Endodermal cell (in vitro differentiated cells): ENCODE results near the gene DOHH. TPM values are rescaled to one million over a fixed set of nuclear protein-coding genes. Genes with fewer than 3 reads are reported as not detected.
"Not testable (repeated sequence)": the region's sequence is repeated elsewhere in the genome, so short reads cannot be mapped to it uniquely, and the experiment has no call there.

Source experiments
- DNase-seq: peaks from one replicate; pipeline ENCODE4 v3.0.0-alpha.2; 2017
- H3K27ac ChIP-seq: 2 replicates; pipeline ENCODE4 v1.5.1; 2013; ENCODE audit warnings: mild to moderate bottlenecking, low read depth, low read length, moderate library complexity
- H3K27me3 ChIP-seq: 2 replicates; pipeline ENCODE4 v1.6.1; 2013; ENCODE audit warnings: mild to moderate bottlenecking, low read length, moderate library complexity; ENCODE audit not compliant: insufficient read depth, control insufficient read depth, poor library complexity, severe bottlenecking
- H3K36me3 ChIP-seq: 2 replicates; pipeline ENCODE4 v1.7.0; 2013; ENCODE audit warnings: mild to moderate bottlenecking, low read length, moderate library complexity; ENCODE audit not compliant: control insufficient read depth, insufficient read depth
- H3K4me1 ChIP-seq: one replicate; pipeline ENCODE4 v1.7.0; 2013; ENCODE audit warnings: low read length; ENCODE audit not compliant: control insufficient read depth, insufficient read depth
- H3K4me3 ChIP-seq: 2 replicates; pipeline ENCODE4 v1.5.1; 2013; ENCODE audit warnings: mild to moderate bottlenecking, low read length, moderate library complexity
- H3K9ac ChIP-seq: 2 replicates; pipeline ENCODE4 v1.6.1; 2013; ENCODE audit warnings: mild to moderate bottlenecking, low read length, moderate library complexity; ENCODE audit not compliant: poor library complexity, severe bottlenecking; ENCODE audit errors: extremely low read depth
- H3K9me3 ChIP-seq: 2 replicates; pipeline ENCODE4 v1.6.1; 2013; ENCODE audit warnings: mild to moderate bottlenecking, low read length, moderate library complexity; ENCODE audit not compliant: control insufficient read depth
- H3K27ac Mint-ChIP-seq: 2 replicates; pipeline ENCODE4 v1.8.0; 2020; ENCODE audit warnings: mixed read lengths
- H3K27me3 Mint-ChIP-seq: 2 replicates; pipeline ENCODE4 v1.8.0; 2021; ENCODE audit warnings: mild to moderate bottlenecking, mixed read lengths; ENCODE audit not compliant: insufficient read depth
- H3K36me3 Mint-ChIP-seq: 2 replicates; pipeline ENCODE4 v1.8.0; 2020; ENCODE audit warnings: low read depth, mixed read lengths
- H3K4me1 Mint-ChIP-seq: 2 replicates; pipeline ENCODE4 v1.8.0; 2020; ENCODE audit warnings: mixed read lengths
- H3K4me3 Mint-ChIP-seq: 2 replicates; pipeline ENCODE4 v1.8.0; 2020; ENCODE audit warnings: mild to moderate bottlenecking, moderate library complexity, mixed read lengths
- H3K9me3 Mint-ChIP-seq: 2 replicates; pipeline ENCODE4 v1.8.0; 2020; ENCODE audit warnings: mild to moderate bottlenecking, mixed read lengths
- CTCF ChIP-seq: fragments of 200-600 bp; sonication (generic); conservative IDR thresholded peaks from 2 replicates; pipeline ENCODE4 v1.5.0; 2021; ENCODE audit warnings: antibody characterized with exemption, mild to moderate bottlenecking
- WGBS, 2 experiments: methylation state at CpG; one replicate each; pipeline versions ENCODE4 v1.1.5 to v1.1.7; 2013; ENCODE audit warnings: missing lambda C conversion rate in 2 of 2, mixed read lengths in 1 of 2; ENCODE audit not compliant: insufficient coverage in 1 of 2, insufficient read length in 1 of 2; 5-methylcytosine and 5-hydroxymethylcytosine counted together
- total RNA-seq, 2 donors: library from RNA; stranded (reverse); fragmentation: NEBNext Ultra II Directional in 1 of 2; extraction: Animal tissue kit (Norgen Biotek cat#: 25700) in 1 of 2; gene quantifications; 2 replicates in 1 of 2; 3 replicates in 1 of 2; pipeline ENCODE4 v1.2.1, GENCODE V29; 2021

Gene DOHH
- total RNA-seq, 2 donors from 2014 or later, result 13.4 to 14.3 TPM

GRCh38 chr19:3530389-3530788 lies 29.9 kb upstream of the DOHH start:
- H3K36me3 Mint-ChIP-seq, result peaks cover 34% of the 10 kb centered on the region
- Histone ChIP-seq H3K9ac (no peak overlapping the region), H3K27ac (no peak overlapping the region), H3K9me3 (no peaks in the 10 kb centered on the region), H3K4me1 (no peaks in the 10 kb centered on the region), H3K36me3 (peaks cover 27% of the 10 kb centered on the region), H3K27me3 (no peaks in the 10 kb centered on the region), H3K4me3 (no peak overlapping the region)
- no peaks in the 10 kb centered on the region for H3K4me1 Mint-ChIP-seq
- 97% methylated on average over 12 of the region's 12 CpGs for WGBS, 2 experiments
- no peak overlapping the region for H3K27ac Mint-ChIP-seq
- H3K4me3 Mint-ChIP-seq, result no peak overlapping the region
- H3K27me3 Mint-ChIP-seq, result no peaks in the 10 kb centered on the region
- DNase-seq, result no peak
- H3K9me3 Mint-ChIP-seq, result no peaks in the 10 kb centered on the region
- no peak for TF ChIP-seq CTCF

GRCh38 chr19:3529299-3529698 lies 28.8 kb upstream of the DOHH start:
- 96 to 100% methylated on average over 4 to 6 of the region's 7 CpGs for WGBS, 2 experiments

GRCh38 chr19:3528539-3529211 lies 28.2 kb upstream of the DOHH start:
- Histone ChIP-seq H3K36me3 (peaks cover 30% of the 10 kb centered on the region), H3K9me3 (no peaks in the 10 kb centered on the region), H3K27me3 (no peaks in the 10 kb centered on the region), H3K9ac (no peak overlapping the region), H3K27ac (no peak overlapping the region), H3K4me3 (no peak overlapping the region), H3K4me1 (no peaks in the 10 kb centered on the region)
- DNase-seq, result no peak
- Mint-ChIP-seq H3K4me1 (no peaks in the 10 kb centered on the region), H3K36me3 (peaks cover 33% of the 10 kb centered on the region), H3K9me3 (no peaks in the 10 kb centered on the region), H3K27me3 (no peaks in the 10 kb centered on the region), H3K4me3 (no peak overlapping the region), H3K27ac (no peak overlapping the region)
- 95 to 96% methylated on average over 15 to 17 of the region's 20 CpGs for WGBS, 2 experiments
- no peak for TF ChIP-seq CTCF

More at GRCh38 chr19:3529299-3529698, 28.8 kb upstream of the DOHH start:
- not testable (repeated sequence) for DNase-seq, H3K27ac ChIP-seq, H3K4me3 Mint-ChIP-seq, H3K27me3 Mint-ChIP-seq, H3K9me3 ChIP-seq, H3K9me3 Mint-ChIP-seq, H3K9ac ChIP-seq, H3K27me3 ChIP-seq, H3K4me1 ChIP-seq, H3K4me1 Mint-ChIP-seq, H3K27ac Mint-ChIP-seq, H3K4me3 ChIP-seq
- peaks cover 30% of the 10 kb centered on the region for H3K36me3 Mint-ChIP-seq
- peaks cover 28% of the 10 kb centered on the region for H3K36me3 ChIP-seq

- Histone ChIP-seq H3K36me3 (peaks cover 27% of the 10 kb centered on the region), H3K27ac (no peak overlapping the region), H3K9me3 (no peaks in the 10 kb centered on the region), H3K9ac (no peak overlapping the region), H3K4me3 (no peak overlapping the region), H3K4me1 (no peaks in the 10 kb centered on the region), H3K27me3 (no peaks in the 10 kb centered on the region)
- H3K4me3 Mint-ChIP-seq, result no peak overlapping the region
- 94 to 100% methylated on average over 3 to 14 of the region's 14 CpGs for WGBS, 2 experiments
- no peaks in the 10 kb centered on the region for H3K27me3 Mint-ChIP-seq
- H3K36me3 Mint-ChIP-seq, result peaks cover 28% of the 10 kb centered on the region
- no peak overlapping the region for H3K27ac Mint-ChIP-seq
- H3K9me3 Mint-ChIP-seq, result no peaks in the 10 kb centered on the region
- no peaks in the 10 kb centered on the region for H3K4me1 Mint-ChIP-seq
- DNase-seq, result no peak
- no peak for TF ChIP-seq CTCF
Observed at GRCh38 chr19:3528080-3528479, 27.6 kb upstream of the DOHH start.
